Measurements from ENCODE around the gene SLC26A1. TPM values are rescaled to one million over a fixed set of nuclear protein-coding genes. Genes with fewer than 3 reads are reported as not detected.

SLC26A1 gene
- total RNA-seq, 1 donor from 2014 or later, result 0.22 TPM

Other genes starting within 250 kb of the SLC26A1 start
- 3.0 TPM for gene CPLX1, start 167.3 kb downstream of the SLC26A1 start, total RNA-seq
- 91.3 TPM for gene GAK, start 61.1 kb downstream of the SLC26A1 start, total RNA-seq
- 27.7 TPM for gene TMEM175, start 60.9 kb downstream of the SLC26A1 start, total RNA-seq
- 10.1 TPM for gene DGKQ, start 19.8 kb downstream of the SLC26A1 start, total RNA-seq
- 34.7 TPM for gene IDUA, start 6.4 kb downstream of the SLC26A1 start, total RNA-seq
- gene FGFRL1, start 18.2 kb upstream of the SLC26A1 start, total RNA-seq, result 54.1 TPM
- gene RNF212, start 120.2 kb upstream of the SLC26A1 start, total RNA-seq, result 4.2 TPM
- 27.3 TPM for gene SPON2, start 179.2 kb upstream of the SLC26A1 start, total RNA-seq

Data from mesenteric fat pad (tissue), 1 donor.